HepG2 (cell line): ENCODE measurements around the gene ABHD2. TPM values are rescaled to one million over a fixed set of nuclear protein-coding genes. Genes with fewer than 3 reads are reported as not detected.
A peak's percentile ranks its signal among the peaks of the same experiment; 100 is the strongest.

Experiments used
- BRD4 ChIP-seq: sonication (generic); formaldehyde crosslinking; IDR thresholded peaks from 2 replicates; pipeline ENCODE4 v1.4.0; 2020; ENCODE audit warnings: missing genetic modification reagents
- DNMT1 ChIP-seq: sonication (generic); formaldehyde crosslinking; IDR thresholded peaks from 2 replicates; pipeline ENCODE4 v1.5.1; 2020; ENCODE audit warnings: mild to moderate bottlenecking, missing genetic modification reagents
- MTA3 ChIP-seq: sonication (generic); formaldehyde crosslinking; IDR thresholded peaks from 2 replicates; pipeline ENCODE4 v1.4.0; 2020; ENCODE audit warnings: missing genetic modification reagents
- NR2C2 ChIP-seq: sonication (generic); formaldehyde crosslinking; IDR thresholded peaks from 2 replicates; pipeline ENCODE4 v1.4.0; 2020; ENCODE audit warnings: missing genetic modification reagents, mild to moderate bottlenecking, moderate library complexity, borderline replicate concordance
- SNAPC4 ChIP-seq: sonication (generic); formaldehyde crosslinking; IDR thresholded peaks from 2 replicates; pipeline ENCODE4 v1.4.0; 2020; ENCODE audit warnings: mild to moderate bottlenecking, missing genetic modification reagents
- ZBTB7B ChIP-seq: sonication (generic); formaldehyde crosslinking; IDR thresholded peaks from 2 replicates; pipeline ENCODE4 v1.4.0; 2020; ENCODE audit warnings: missing genetic modification reagents
- ZC3H4 ChIP-seq: sonication (generic); formaldehyde crosslinking; IDR thresholded peaks from 2 replicates; pipeline ENCODE4 v1.4.0; 2020; ENCODE audit warnings: missing genetic modification reagents, borderline replicate concordance
- ZFP62 ChIP-seq: sonication (generic); formaldehyde crosslinking; IDR thresholded peaks from 2 replicates; pipeline ENCODE4 v1.4.0; 2020; ENCODE audit warnings: missing genetic modification reagents
- ZNF713 ChIP-seq: sonication (generic); formaldehyde crosslinking; IDR thresholded peaks from 2 replicates; pipeline ENCODE4 v1.4.0; 2020; ENCODE audit warnings: mild to moderate bottlenecking, missing genetic modification reagents
- ZNF720 ChIP-seq: sonication (generic); formaldehyde crosslinking; IDR thresholded peaks from 2 replicates; pipeline ENCODE4 v1.4.0; 2020; ENCODE audit warnings: missing genetic modification reagents
- polyA plus RNA-seq, 8 experiments: library from polyadenylated mRNA; depleted of rRNA in 3 of 8; stranded (reverse) in 7 of 8; unstranded in 1 of 8; fragments of >200 nt; fragmentation: Illumina TruSeq in 4 of 8; extraction: Trizol in 4 of 8; gene quantifications; 2 replicates each; pipeline versions ENCODE4 v1.2.1 to v1.2.3, GENCODE V29; 2011 to 2016; ENCODE audit warnings: low read depth in 4 of 8, missing spikeins in 1 of 8, mixed read lengths in 1 of 8; ENCODE audit not compliant: insufficient read depth in 1 of 8
- total RNA-seq, 5 experiments: library from RNA; depleted of rRNA; stranded (reverse); fragments of >200 nt; fragmentation: Illumina TruSeq; extraction: Trizol; gene quantifications; 2 replicates each; pipeline ENCODE4 v1.2.3, GENCODE V29; 2016; ENCODE audit warnings: low read depth in 1 of 5
- TF ChIP-seq, protein P1 (sequence below): sonication (generic); formaldehyde crosslinking; IDR thresholded peaks from 2 replicates; pipeline ENCODE4 v1.4.0; 2020; ENCODE audit warnings: mild to moderate bottlenecking, missing genetic modification reagents
- TF ChIP-seq, protein P2 (sequence below): sonication (generic); formaldehyde crosslinking; IDR thresholded peaks from 2 replicates; pipeline ENCODE4 v1.4.0; 2020; ENCODE audit warnings: missing genetic modification reagents
- TF ChIP-seq, protein P3 (sequence below): sonication (generic); formaldehyde crosslinking; IDR thresholded peaks from 2 replicates; pipeline ENCODE4 v1.8.1; 2023; ENCODE audit warnings: missing genetic modification reagents, mild to moderate bottlenecking, borderline replicate concordance

Gene ABHD2
- total and polyA plus RNA-seq, 2 of the 13 experiments (the other 11 are each of a cell fraction or from before 2014, with no cell fraction given) = 14.8 to 22.4 TPM

- TF ChIP-seq, protein P1, sequence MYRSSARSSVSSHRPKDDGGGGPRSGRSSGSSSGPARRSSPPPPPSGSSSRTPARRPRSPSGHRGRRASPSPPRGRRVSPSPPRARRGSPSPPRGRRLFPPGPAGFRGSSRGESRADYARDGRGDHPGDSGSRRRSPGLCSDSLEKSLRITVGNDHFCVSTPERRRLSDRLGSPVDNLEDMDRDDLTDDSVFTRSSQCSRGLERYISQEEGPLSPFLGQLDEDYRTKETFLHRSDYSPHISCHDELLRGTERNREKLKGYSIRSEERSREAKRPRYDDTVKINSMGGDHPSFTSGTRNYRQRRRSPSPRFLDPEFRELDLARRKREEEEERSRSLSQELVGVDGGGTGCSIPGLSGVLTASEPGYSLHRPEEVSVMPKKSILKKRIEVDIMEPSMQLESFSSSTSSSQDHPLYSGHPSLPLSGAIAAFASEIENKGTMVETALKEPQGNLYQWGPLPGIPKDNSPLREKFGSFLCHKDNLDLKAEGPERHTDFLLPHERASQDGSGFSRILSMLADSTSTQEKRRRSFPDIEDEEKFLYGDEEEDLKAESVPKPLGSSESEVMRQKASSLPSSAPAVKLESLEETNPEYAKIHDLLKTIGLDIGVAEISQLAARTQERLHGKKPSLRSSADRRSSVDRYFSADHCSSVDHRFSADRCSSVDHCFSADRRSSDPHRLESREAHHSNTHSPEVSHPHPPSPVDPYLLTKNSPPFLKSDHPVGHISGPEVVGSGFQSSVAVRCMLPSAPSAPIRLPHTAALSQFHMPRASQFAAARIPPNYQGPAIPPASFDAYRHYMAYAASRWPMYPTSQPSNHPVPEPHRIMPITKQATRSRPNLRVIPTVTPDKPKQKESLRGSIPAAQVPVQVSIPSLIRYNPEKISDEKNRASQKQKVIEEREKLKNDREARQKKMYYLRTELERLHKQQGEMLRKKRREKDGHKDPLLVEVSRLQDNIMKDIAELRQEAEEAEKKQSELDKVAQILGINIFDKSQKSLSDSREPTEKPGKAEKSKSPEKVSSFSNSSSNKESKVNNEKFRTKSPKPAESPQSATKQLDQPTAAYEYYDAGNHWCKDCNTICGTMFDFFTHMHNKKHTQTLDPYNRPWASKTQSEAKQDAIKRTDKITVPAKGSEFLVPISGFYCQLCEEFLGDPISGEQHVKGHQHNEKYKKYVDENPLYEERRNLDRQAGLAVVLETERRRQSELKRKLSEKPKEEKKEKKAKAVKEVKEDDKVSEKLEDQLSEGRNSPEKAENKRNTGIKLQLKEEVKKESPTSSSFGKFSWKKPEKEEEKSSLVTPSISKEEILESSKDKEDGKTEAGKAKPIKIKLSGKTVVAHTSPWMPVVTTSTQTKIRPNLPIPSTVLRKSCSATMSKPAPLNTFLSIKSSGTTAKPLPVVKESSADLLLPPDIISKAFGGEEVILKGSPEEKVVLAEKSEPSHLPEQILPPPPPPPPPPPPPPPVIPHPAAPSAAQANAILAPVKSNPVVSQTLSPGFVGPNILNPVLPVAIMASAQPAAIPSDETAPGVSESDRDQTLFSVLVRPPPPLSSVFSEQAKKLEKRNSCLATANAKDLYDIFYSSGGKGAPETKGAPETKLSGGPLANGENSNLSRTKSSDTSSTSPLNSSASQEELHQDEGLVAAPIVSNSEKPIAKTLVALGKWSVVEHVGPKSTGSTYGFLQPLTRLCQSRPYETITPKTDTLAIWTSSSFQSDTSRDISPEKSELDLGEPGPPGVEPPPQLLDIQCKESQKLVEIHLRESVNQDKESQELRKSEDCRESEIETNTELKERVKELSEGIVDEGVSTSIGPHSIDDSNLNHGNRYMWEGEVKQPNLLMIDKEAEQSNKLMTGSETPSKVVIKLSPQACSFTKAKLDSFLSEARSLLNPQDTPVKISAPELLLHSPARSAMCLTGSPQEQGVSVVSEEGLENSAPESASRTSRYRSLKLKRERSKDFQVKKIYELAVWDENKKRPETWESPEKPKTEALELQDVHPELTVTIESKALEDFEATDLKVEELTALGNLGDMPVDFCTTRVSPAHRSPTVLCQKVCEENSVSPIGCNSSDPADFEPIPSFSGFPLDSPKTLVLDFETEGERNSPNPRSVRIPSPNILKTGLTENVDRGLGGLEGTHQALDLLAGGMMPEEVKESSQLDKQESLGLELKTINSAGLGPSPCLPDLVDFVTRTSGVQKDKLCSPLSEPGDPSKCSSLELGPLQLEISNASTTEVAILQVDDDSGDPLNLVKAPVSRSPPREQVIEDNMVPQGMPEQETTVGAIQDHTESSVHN = no peak
- peak; percentile 47; the same call in 1 of the 2 replicates for TF ChIP-seq BRD4 (CRISPR knock-in tag)
- TF ChIP-seq ZNF713 (CRISPR knock-in tag) = no peak
- no peak for TF ChIP-seq NR2C2 (CRISPR knock-in tag)
- TF ChIP-seq ZNF720 = no peak
- TF ChIP-seq ZC3H4 = no peak
- TF ChIP-seq, protein P2, sequence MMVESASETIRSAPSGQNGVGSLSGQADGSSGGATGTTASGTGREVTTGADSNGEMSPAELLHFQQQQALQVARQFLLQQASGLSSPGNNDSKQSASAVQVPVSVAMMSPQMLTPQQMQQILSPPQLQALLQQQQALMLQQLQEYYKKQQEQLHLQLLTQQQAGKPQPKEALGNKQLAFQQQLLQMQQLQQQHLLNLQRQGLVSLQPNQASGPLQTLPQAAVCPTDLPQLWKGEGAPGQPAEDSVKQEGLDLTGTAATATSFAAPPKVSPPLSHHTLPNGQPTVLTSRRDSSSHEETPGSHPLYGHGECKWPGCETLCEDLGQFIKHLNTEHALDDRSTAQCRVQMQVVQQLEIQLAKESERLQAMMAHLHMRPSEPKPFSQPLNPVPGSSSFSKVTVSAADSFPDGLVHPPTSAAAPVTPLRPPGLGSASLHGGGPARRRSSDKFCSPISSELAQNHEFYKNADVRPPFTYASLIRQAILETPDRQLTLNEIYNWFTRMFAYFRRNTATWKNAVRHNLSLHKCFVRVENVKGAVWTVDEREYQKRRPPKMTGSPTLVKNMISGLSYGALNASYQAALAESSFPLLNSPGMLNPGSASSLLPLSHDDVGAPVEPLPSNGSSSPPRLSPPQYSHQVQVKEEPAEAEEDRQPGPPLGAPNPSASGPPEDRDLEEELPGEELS (CRISPR knock-in tag) = peak; percentile 46; the same call in 1 of the 2 replicates
- no peak for TF ChIP-seq MTA3 (CRISPR knock-in tag)
- TF ChIP-seq SNAPC4 (CRISPR knock-in tag) = no peak
- TF ChIP-seq DNMT1 (CRISPR knock-in tag) = no peak
- TF ChIP-seq ZFP62 (CRISPR knock-in tag) = no peak
- TF ChIP-seq, protein P3, sequence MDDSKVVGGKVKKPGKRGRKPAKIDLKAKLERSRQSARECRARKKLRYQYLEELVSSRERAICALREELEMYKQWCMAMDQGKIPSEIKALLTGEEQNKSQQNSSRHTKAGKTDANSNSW (CRISPR knock-in tag) = no peak
- 0 out of 2 replicates have a peak, but pooled peaks have one; percentile 51 for TF ChIP-seq ZBTB7B
These were observed 51.6 kb downstream of the ABHD2 start (continued) for GRCh38 chr15:89139613-89140499.
